DLD1 (cell line): ENCODE measurements around the gene CIDEC.

Source experiments
- in situ Hi-C: cut with HindIII; loops from 2 replicates; pipeline ENCODE4 v1.10.0; 2017; ENCODE audit warnings: low sequenced_read_pairs

The CIDEC gene

GRCh38 chr3:9817436-9817835 lies 62.6 kb downstream of the CIDEC start:
- in situ Hi-C loops = loop anchor here (10.0 kb wide), 1 partner anchor 123 kb away; no protein-coding TSS in a partner anchor
